Activated naive CD4-positive, alpha-beta T cell treated with anti-CD3 and anti-CD28 coated beads, Interleukin-2, amount 50 U/mL, for 72 hours (primary cell): ENCODE data around the gene CNTNAP2. TPM values are rescaled to one million over a fixed set of nuclear protein-coding genes. Genes with fewer than 3 reads are reported as not detected.

ENCODE experiments used
- ATAC-seq, 2 donors: fragments of 150-1000 bp; cut with Tn5 transposase; 2 replicates each; pipeline ENCODE4 v1.10.0; 2021; ENCODE audit warnings: mild to moderate bottlenecking in 2 of 2, moderate library complexity in 2 of 2
- DNase-seq, 2 donors: peaks; one replicate each; pipeline ENCODE4 v3.0.0; 2021 to 2022; ENCODE audit warnings: low spot score in 2 of 2
- H3K27ac Mint-ChIP-seq, 2 donors: one replicate each; pipeline ENCODE4 v1.8.0; 2022; ENCODE audit warnings: mild to moderate bottlenecking in 2 of 2, mixed read lengths in 2 of 2
- H3K36me3 Mint-ChIP-seq, 2 donors: one replicate each; pipeline ENCODE4 v1.8.0; 2022; ENCODE audit warnings: mixed read lengths in 2 of 2
- H3K9me3 Mint-ChIP-seq, 2 donors: one replicate each; pipeline ENCODE4 v1.8.0; 2022; ENCODE audit warnings: mixed read lengths in 2 of 2
- total RNA-seq, 2 donors: library from RNA; stranded (reverse); gene quantifications; one replicate each; pipeline ENCODE4 v1.2.3, GENCODE V29; 2022

CNTNAP2 gene
- total RNA-seq, 2 donors from 2014 or later, result not detected

GRCh38 chr7:147296201-147296600 is 1179.6 kb downstream of the CNTNAP2 start:
- no peak for DNase-seq
- Mint-ChIP-seq H3K36me3 (no peaks in the 10 kb centered on the region), H3K27ac (no peak overlapping the region), H3K9me3 (peaks cover 0 to 4% of the 10 kb centered on the region in 2 donors)
- ATAC-seq, result no peak

- ATAC-seq, result no peak
- Mint-ChIP-seq H3K27ac (no peak overlapping the region), H3K36me3 (no peaks in the 10 kb centered on the region), H3K9me3 (peaks cover 0 to 4% of the 10 kb centered on the region in 2 donors)
- DNase-seq, result no peak
Observed at GRCh38 chr7:147296986-147297385, 1180.4 kb downstream of the CNTNAP2 start.

GRCh38 chr7:147298611-147299043 is 1182.0 kb downstream of the CNTNAP2 start:
- Mint-ChIP-seq H3K36me3 (no peaks in the 10 kb centered on the region), H3K9me3 (no peaks in the 10 kb centered on the region), H3K27ac (no peak overlapping the region)
- ATAC-seq (no peak), DNase-seq (no peak)

GRCh38 chr7:147300293-147300692 is 1183.7 kb downstream of the CNTNAP2 start:
- DNase-seq, result no peak
- H3K9me3 Mint-ChIP-seq, result peaks cover 0 to 5% of the 10 kb centered on the region in 2 donors

GRCh38 chr7:147304376-147304775 is 1187.8 kb downstream of the CNTNAP2 start:
- DNase-seq (no peak), ATAC-seq (no peak)
- H3K36me3 Mint-ChIP-seq, result no peaks in the 10 kb centered on the region
- no peak overlapping the region for H3K27ac Mint-ChIP-seq
- peaks cover 0 to 17% of the 10 kb centered on the region in 2 donors for H3K9me3 Mint-ChIP-seq

More at GRCh38 chr7:147300293-147300692, 1183.7 kb downstream of the CNTNAP2 start:
- no peak for ATAC-seq
- no peak overlapping the region for H3K27ac Mint-ChIP-seq
- no peaks in the 10 kb centered on the region for H3K36me3 Mint-ChIP-seq

GRCh38 chr7:147305827-147306226 is 1189.2 kb downstream of the CNTNAP2 start:
- peaks cover 0 to 22% of the 10 kb centered on the region in 2 donors for H3K9me3 Mint-ChIP-seq
- no peak for ATAC-seq
- H3K27ac Mint-ChIP-seq, result no peak overlapping the region
- H3K36me3 Mint-ChIP-seq, result no peaks in the 10 kb centered on the region
- no peak for DNase-seq

- no peak for ATAC-seq
- Mint-ChIP-seq H3K27ac (no peak overlapping the region), H3K36me3 (no peaks in the 10 kb centered on the region), H3K9me3 (peaks cover 7 to 26% of the 10 kb centered on the region in 2 donors)
- no peak for DNase-seq
Observed at GRCh38 chr7:147308539-147308938, 1191.9 kb downstream of the CNTNAP2 start.

- ATAC-seq (no peak), DNase-seq (no peak)
- Mint-ChIP-seq H3K9me3 (peaks cover 10 to 20% of the 10 kb centered on the region in 2 donors), H3K36me3 (no peaks in the 10 kb centered on the region), H3K27ac (no peak overlapping the region)
Observed at GRCh38 chr7:147311336-147311735, 1194.7 kb downstream of the CNTNAP2 start.

- peaks cover 5 to 6% of the 10 kb centered on the region in 2 donors for H3K9me3 Mint-ChIP-seq
- no peaks in the 10 kb centered on the region for H3K36me3 Mint-ChIP-seq
- no peak for DNase-seq
- ATAC-seq, result no peak
- no peak overlapping the region for H3K27ac Mint-ChIP-seq
Observed at GRCh38 chr7:147321504-147321903, 1204.9 kb downstream of the CNTNAP2 start.

GRCh38 chr7:147332988-147333387 is 1216.4 kb downstream of the CNTNAP2 start:
- H3K9me3 Mint-ChIP-seq, result peaks cover 10 to 14% of the 10 kb centered on the region in 2 donors
- no peak for ATAC-seq
- H3K36me3 Mint-ChIP-seq, result no peaks in the 10 kb centered on the region
- H3K27ac Mint-ChIP-seq, result no peak overlapping the region
- DNase-seq, result no peak

GRCh38 chr7:147363101-147363500 is 1246.5 kb downstream of the CNTNAP2 start:
- H3K27ac Mint-ChIP-seq, result no peak overlapping the region
- peaks cover 17 to 19% of the 10 kb centered on the region in 2 donors for H3K9me3 Mint-ChIP-seq
- ATAC-seq, result no peak
- no peak for DNase-seq
- H3K36me3 Mint-ChIP-seq, result no peaks in the 10 kb centered on the region

- ATAC-seq (no peak), DNase-seq (no peak)
- no peaks in the 10 kb centered on the region for H3K36me3 Mint-ChIP-seq
- H3K9me3 Mint-ChIP-seq, result peaks cover 12 to 14% of the 10 kb centered on the region in 2 donors
- no peak overlapping the region for H3K27ac Mint-ChIP-seq
Observed at GRCh38 chr7:147376192-147376591, 1259.6 kb downstream of the CNTNAP2 start.

GRCh38 chr7:147380926-147381325 is 1264.3 kb downstream of the CNTNAP2 start:
- no peak for DNase-seq
- no peak for ATAC-seq
- no peak overlapping the region for H3K27ac Mint-ChIP-seq
- no peaks in the 10 kb centered on the region for H3K36me3 Mint-ChIP-seq
- peaks cover 6 to 25% of the 10 kb centered on the region in 2 donors for H3K9me3 Mint-ChIP-seq

- H3K9me3 Mint-ChIP-seq, result peaks cover 12 to 21% of the 10 kb centered on the region in 2 donors
- H3K27ac Mint-ChIP-seq, result no peak overlapping the region
- H3K36me3 Mint-ChIP-seq, result peaks cover 0 to 5% of the 10 kb centered on the region in 2 donors
- no peak for ATAC-seq
- DNase-seq, result no peak
Observed at GRCh38 chr7:147394329-147394728, 1277.7 kb downstream of the CNTNAP2 start.

GRCh38 chr7:147400221-147400689 is 1283.7 kb downstream of the CNTNAP2 start:
- ATAC-seq (no peak), DNase-seq (no peak)
- peaks cover 10 to 16% of the 10 kb centered on the region in 2 donors for H3K9me3 Mint-ChIP-seq
- no peak overlapping the region for H3K27ac Mint-ChIP-seq
- H3K36me3 Mint-ChIP-seq, result peaks cover 0 to 5% of the 10 kb centered on the region in 2 donors

- no peak overlapping the region for H3K27ac Mint-ChIP-seq
- peaks cover 10 to 16% of the 10 kb centered on the region in 2 donors for H3K9me3 Mint-ChIP-seq
- DNase-seq, result no peak
- peaks cover 0 to 5% of the 10 kb centered on the region in 2 donors for H3K36me3 Mint-ChIP-seq
- ATAC-seq, result no peak
Observed at GRCh38 chr7:147400925-147401324, 1284.3 kb downstream of the CNTNAP2 start.

GRCh38 chr7:147405621-147406020 is 1289.0 kb downstream of the CNTNAP2 start:
- ATAC-seq (no peak), DNase-seq (no peak)
- Mint-ChIP-seq H3K9me3 (peaks cover 11 to 25% of the 10 kb centered on the region in 2 donors), H3K36me3 (no peaks in the 10 kb centered on the region), H3K27ac (no peak overlapping the region)

- no peak overlapping the region for H3K27ac Mint-ChIP-seq
- no peak for ATAC-seq
- no peak for DNase-seq
- H3K9me3 Mint-ChIP-seq, result peaks cover 11 to 25% of the 10 kb centered on the region in 2 donors
- no peaks in the 10 kb centered on the region for H3K36me3 Mint-ChIP-seq
Observed at GRCh38 chr7:147406521-147407135, 1290.0 kb downstream of the CNTNAP2 start.
